Motor neuron (in vitro differentiated cells): ENCODE data around the gene MAPK8IP2. TPM values are rescaled to one million over a fixed set of nuclear protein-coding genes. Genes with fewer than 3 reads are reported as not detected.
"Not testable (repeated sequence)": the region's sequence is repeated elsewhere in the genome, so short reads cannot be mapped to it uniquely, and the experiment has no call there.

Source experiments
- ATAC-seq, 8 experiments: fragments of 200-7000 bp; cut with Tn5 transposase; replicated peaks in 6 of 8; 2 replicates each; pipeline ENCODE4 v1.8.0; 2021; ENCODE audit warnings: mild to moderate bottlenecking in 8 of 8, moderate library complexity in 8 of 8
- H3K27ac ChIP-seq, 2 donors: fragments of 250-450 bp; sonication (Bioruptor Pico); 2 replicates each; pipeline ENCODE4 v1.9.0; 2021; ENCODE audit warnings: antibody characterized with exemption in 2 of 2, mild to moderate bottlenecking in 2 of 2, moderate library complexity in 1 of 2
- H3K4me1 ChIP-seq, 2 donors: fragments of 250-450 bp; sonication (Bioruptor Pico); replicated peaks in 1 of 2; 2 replicates each; pipeline ENCODE4 v1.6.1; 2021; ENCODE audit warnings: antibody characterized with exemption in 2 of 2, mild to moderate bottlenecking in 2 of 2, moderate library complexity in 1 of 2
- H3K4me3 ChIP-seq, 5 donors: fragments of 250-450 bp; sonication (Bioruptor Pico); 2 replicates each; pipeline ENCODE4 v1.9.0; 2021; ENCODE audit warnings: antibody characterized with exemption in 5 of 5, mild to moderate bottlenecking in 5 of 5, moderate library complexity in 4 of 5
- WGBS, 10 experiments: fragments of 450-650 bp; shearing (Covaris generic); methylation state at CpG; one replicate each; pipeline ENCODE4 v1.0.0; 2022; 5-methylcytosine and 5-hydroxymethylcytosine counted together
- in situ Hi-C, 9 experiments: fragments of 400-800 bp; cut with MboI; loops; one replicate each; pipeline ENCODE4 v1.15.0; 2021; ENCODE audit warnings: low sequenced_read_pairs in 9 of 9, low pct_unique_long_range_greater_than_20kb in 2 of 9; ENCODE audit not compliant: unreplicated experiment in 9 of 9
- total RNA-seq, 8 experiments: library from RNA; unstranded; fragments of 300-600 nt; gene quantifications; 2 replicates each; pipeline versions ENCODE4 v1.2.3 to v1.2.4, GENCODE V29; 2022

Gene MAPK8IP2
- total RNA-seq, 8 experiments from 2014 or later = 0.41 to 38.1 (median 27.4) TPM

GRCh38 chr22:50643021-50643820 is 42.6 kb downstream of the MAPK8IP2 start:
- H3K27ac ChIP-seq, in situ Hi-C loops, ATAC-seq, H3K4me3 ChIP-seq: not testable (repeated sequence)
- 66 to 100% (median 85%) methylated on average over 1 to 6 of the region's 17 CpGs for whole genome bisulfite sequencing, 10 experiments
- H3K4me1 ChIP-seq = peaks cover 28 to 34% of the 10 kb centered on the region in 2 donors

GRCh38 chr22:50643821-50644101 is 43.2 kb downstream of the MAPK8IP2 start:
- WGBS, 10 experiments = 36 to 93% (median 82%) methylated on average over 1 to 3 of the region's 3 CpGs; no CpG with 5 or more reads in 4 of the 10 experiments
- ATAC-seq, H3K4me3 ChIP-seq, H3K27ac ChIP-seq, in situ Hi-C loops: not testable (repeated sequence)
- H3K4me1 ChIP-seq = peaks cover 28 to 34% of the 10 kb centered on the region in 2 donors

DNA sequence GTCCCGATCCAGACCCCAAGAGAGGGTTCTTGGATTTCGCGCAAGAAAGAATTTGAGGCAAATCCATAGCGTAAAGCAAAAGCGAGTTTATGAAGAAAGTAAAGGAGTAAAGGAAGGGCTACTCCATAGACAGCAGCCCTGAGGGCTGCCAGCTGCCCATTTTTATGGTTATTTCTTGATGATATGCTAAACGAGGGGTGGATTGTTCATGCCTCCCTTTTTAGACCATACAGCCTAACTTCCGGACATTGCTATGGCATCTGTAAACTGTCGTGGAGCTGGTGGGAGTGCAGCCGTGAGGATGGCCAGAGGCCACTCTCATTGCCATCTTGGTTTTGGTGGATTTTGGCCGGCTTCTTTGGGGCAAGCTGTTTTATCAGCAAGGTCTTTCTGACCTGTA is 52.7 kb downstream of the MAPK8IP2 start:
- H3K27ac ChIP-seq = no peak overlapping the region
- no peak overlapping the region for H3K4me3 ChIP-seq
- H3K4me1 ChIP-seq = peaks cover 8 to 20% of the 10 kb centered on the region in 2 donors
- ATAC-seq = peak in 3 of 8 experiments; percentile 62 to 76 (median 65)
- 56 to 90% (median 85%) methylated on average over 2 to 9 of the region's 10 CpGs for WGBS, 10 experiments
- in situ Hi-C loops = no loop called here

DNA sequence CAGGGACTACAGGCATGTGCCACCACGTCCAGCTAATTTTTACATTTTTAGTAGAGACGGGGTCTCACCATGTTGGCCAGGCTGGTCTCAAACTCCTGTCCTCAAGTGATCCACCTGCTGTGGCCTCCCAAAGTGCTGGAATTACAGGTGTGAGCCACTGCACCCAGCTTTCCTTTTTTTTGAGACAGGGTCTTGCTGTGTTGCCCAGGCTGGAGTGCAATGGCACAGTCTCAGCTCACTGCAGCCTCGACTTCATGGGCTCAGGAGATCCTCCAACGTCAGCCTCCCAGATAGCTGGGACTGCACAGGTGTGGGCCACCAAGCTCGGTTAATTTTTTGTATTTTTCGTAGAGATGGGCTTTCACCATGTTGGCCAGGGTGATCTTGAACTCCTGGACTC is 54.1 kb downstream of the MAPK8IP2 start:
- WGBS, 10 experiments = 20 to 100% (median 78%) methylated on average over 1 to 4 of the region's 6 CpGs; no CpG with 5 or more reads in 2 of the 10 experiments
- ATAC-seq, H3K27ac ChIP-seq, in situ Hi-C loops, H3K4me3 ChIP-seq: not testable (repeated sequence)
- peaks cover 11 to 23% of the 10 kb centered on the region in 2 donors for H3K4me1 ChIP-seq

DNA sequence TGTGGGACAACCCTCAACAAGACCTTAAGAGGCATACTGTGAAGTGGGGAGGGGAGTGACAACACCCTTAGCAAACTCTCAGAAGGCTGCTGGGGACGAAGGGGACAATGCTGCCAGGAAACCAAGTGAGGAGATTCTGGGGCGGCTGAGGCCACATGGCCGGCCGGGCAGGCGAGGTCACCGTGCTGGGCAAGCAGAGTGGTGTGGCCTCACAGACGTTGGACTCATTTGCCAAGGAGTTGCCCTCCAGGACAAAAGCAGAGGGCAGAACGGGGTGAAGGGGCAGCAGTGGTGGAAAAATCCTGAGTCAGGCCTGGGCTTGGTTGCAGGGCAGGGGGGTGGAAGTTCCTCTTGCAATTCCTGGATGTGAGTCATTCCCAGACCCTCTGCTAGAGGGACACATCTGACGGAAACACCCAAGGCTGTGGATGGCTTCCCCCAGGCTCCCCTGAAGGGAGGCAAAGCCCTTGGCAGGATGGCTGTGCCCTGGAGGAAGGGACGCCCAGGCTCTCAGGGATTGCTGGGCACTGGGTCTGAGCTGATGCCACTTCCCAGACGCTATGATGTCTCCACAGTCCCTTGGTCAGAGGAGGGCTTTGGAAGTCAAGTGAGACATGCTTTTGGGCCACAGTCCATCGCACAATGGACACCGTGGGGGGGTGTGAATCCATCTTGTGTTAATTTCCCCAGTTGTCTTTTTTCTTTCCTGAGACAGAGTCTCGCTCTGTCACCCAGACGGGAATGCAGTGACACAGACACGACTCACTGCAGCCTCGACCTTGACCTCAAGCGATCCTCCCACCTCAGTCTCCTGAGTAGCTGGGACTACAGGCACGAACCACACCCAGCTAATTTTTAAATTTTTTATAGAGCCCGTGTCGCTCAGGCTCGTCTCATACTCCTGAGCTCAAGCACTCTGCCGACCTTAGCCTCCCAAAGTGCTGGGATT is 55.8 kb downstream of the MAPK8IP2 start:
- ATAC-seq = peak; percentile 33 to 85 (median 72)
- 0 to 81% (median 68%) methylated on average over 1 to 9 of the region's 23 CpGs; no CpG with 5 or more reads in 6 of the 10 experiments for WGBS, 10 experiments
- in situ Hi-C loops = no loop called here

DNA sequence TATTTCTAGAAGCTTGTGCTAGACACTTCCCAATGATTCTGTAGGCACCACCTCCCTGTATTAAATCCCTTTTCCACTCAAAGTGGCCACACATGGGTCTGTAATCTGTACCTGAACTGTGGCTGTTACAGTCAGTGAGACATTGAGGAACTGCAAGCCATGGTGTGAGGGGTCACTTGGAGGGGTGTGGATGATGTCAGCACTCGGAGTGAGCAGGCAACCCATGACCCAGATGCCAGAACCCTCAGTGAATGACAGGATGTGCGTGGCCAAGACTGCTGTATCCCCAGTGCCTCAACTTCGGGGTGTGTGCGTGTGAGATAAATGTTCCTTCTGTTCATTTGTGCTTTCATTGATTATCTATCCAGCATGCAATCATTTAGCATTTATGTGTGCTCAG is 57.3 kb downstream of the MAPK8IP2 start:
- WGBS, 10 experiments = 40 to 90% (median 84%) methylated on average over 2 to 3 of the region's 4 CpGs; no CpG with 5 or more reads in 5 of the 10 experiments
- peak overlapping the region; percentile 20 to 33 for H3K27ac ChIP-seq
- no peak overlapping the region for H3K4me3 ChIP-seq
- ATAC-seq = peak in 5 of 8 experiments; percentile 68 to 94 (median 85)
- peaks cover 11 to 23% of the 10 kb centered on the region in 2 donors for H3K4me1 ChIP-seq
- in situ Hi-C loops = no loop called here

More for the DNA sequence above, 55.8 kb downstream of the MAPK8IP2 start:
- Histone ChIP-seq H3K4me1 (peaks cover 11 to 23% of the 10 kb centered on the region in 2 donors), H3K27ac (no peak overlapping the region), H3K4me3 (no peak overlapping the region)

- H3K4me3 ChIP-seq, in situ Hi-C loops, ATAC-seq, H3K27ac ChIP-seq: not testable (repeated sequence)
- 60 to 100% (median 87%) methylated on average over 1 to 4 of the region's 7 CpGs; no CpG with 5 or more reads in 5 of the 10 experiments for WGBS, 10 experiments
- peaks cover 11 to 23% of the 10 kb centered on the region in 2 donors for H3K4me1 ChIP-seq
Observed at GRCh38 chr22:50659711-50660110, 59.1 kb downstream of the MAPK8IP2 start.

DNA sequence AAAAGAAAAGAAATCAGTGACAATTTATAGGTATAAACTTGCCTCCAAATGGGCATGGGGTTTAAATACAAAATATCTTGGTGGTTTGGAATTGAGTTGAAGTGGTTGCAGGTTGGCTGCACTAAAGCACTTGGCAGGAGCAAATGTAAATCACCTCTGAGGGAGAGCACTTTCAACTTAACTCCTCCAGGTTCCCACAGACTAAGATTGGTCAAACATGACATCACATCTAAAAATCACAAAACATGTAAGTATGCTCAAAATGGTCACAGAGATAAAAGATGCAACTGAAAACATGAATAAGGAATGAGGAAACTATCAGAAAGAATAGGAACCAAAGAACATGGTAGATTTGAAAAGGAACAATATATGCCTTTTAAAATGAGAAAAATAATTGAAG is 59.7 kb downstream of the MAPK8IP2 start:
- in situ Hi-C loops = no loop called here
- no peak overlapping the region for H3K27ac ChIP-seq
- no peak for ATAC-seq
- H3K4me3 ChIP-seq = no peak overlapping the region
- H3K4me1 ChIP-seq = peaks cover 11 to 23% of the 10 kb centered on the region in 2 donors

Other genes with a start within 250 kb of the MAPK8IP2 start
- gene SBF1, start 125.8 kb upstream of the MAPK8IP2 start, total RNA-seq = 10 to 100 TPM; 37.5 to 94.4 (median 60.3) TPM
- gene ADM2, start 119.2 kb upstream of the MAPK8IP2 start, total RNA-seq = 1 to 10 TPM in 5 of 8 experiments, under 1 TPM in 3; 0.09 to 7.6 (median 1.2) TPM
- gene MIOX, start 113.9 kb upstream of the MAPK8IP2 start, total RNA-seq = under 1 TPM in 4 of 8 experiments, not detected in 4; 0.13 to 0.52 (median 0.36) TPM
- gene LMF2, start 93.1 kb upstream of the MAPK8IP2 start, total RNA-seq = 10 to 100 TPM; 20.2 to 44.9 (median 39.9) TPM
- 10 to 100 TPM; 12.1 to 59.7 (median 39.5) TPM for gene NCAPH2, start 92.6 kb upstream of the MAPK8IP2 start, total RNA-seq
- gene SCO2, start 75.2 kb upstream of the MAPK8IP2 start, total RNA-seq = 1 to 10 TPM in 5 of 8 experiments, under 1 TPM in 3; 0.64 to 2.2 (median 1.2) TPM
- gene TYMP, start 70.8 kb upstream of the MAPK8IP2 start, total RNA-seq = 10 to 100 TPM in 1 of 8 experiments, 1 to 10 TPM in 6, under 1 TPM in 1; 0.87 to 10.6 (median 3.9) TPM
- gene KLHDC7B, start 54.9 kb upstream of the MAPK8IP2 start, total RNA-seq = 1 to 10 TPM in 2 of 8 experiments, under 1 TPM in 6; 0.16 to 1.5 (median 0.40) TPM
- gene SYCE3, start 37.9 kb upstream of the MAPK8IP2 start, total RNA-seq = 1 to 10 TPM in 1 of 8 experiments, under 1 TPM in 1, not detected in 6; 0.87 to 1.2 TPM
- 10 to 100 TPM in 3 of 8 experiments, 1 to 10 TPM in 5; 2.8 to 17.7 (median 9.6) TPM for gene CPT1B, start 22.4 kb upstream of the MAPK8IP2 start, total RNA-seq
- gene CHKB, start 17.9 kb upstream of the MAPK8IP2 start, total RNA-seq = 10 to 100 TPM; 19.0 to 71.7 (median 33.1) TPM
- gene ARSA, start 27.4 kb downstream of the MAPK8IP2 start, total RNA-seq = 10 to 100 TPM in 6 of 8 experiments, 1 to 10 TPM in 2; 7.1 to 43.4 (median 13.2) TPM
- 1 to 10 TPM in 5 of 8 experiments, under 1 TPM in 3; 0.41 to 7.8 (median 5.2) TPM for gene SHANK3, start 72.0 kb downstream of the MAPK8IP2 start, total RNA-seq
- under 1 TPM in 4 of 8 experiments, not detected in 4; 0.33 to 1.00 (median 0.63) TPM for gene ACR, start 137.4 kb downstream of the MAPK8IP2 start, total RNA-seq
- 10 to 100 TPM in 7 of 8 experiments, 1 to 10 TPM in 1; 9.3 to 33.7 (median 22.6) TPM for gene RABL2B, start 182.8 kb downstream of the MAPK8IP2 start, total RNA-seq